Hematopoietic multipotent progenitor cell treated with erythropoietin and hydrocortisone succinate and interleukin-3 and kit ligand, for 8 days (in vitro differentiated cells): ENCODE measurements around the gene ATP8B1.
"Not testable (repeated sequence)": the region's sequence is repeated elsewhere in the genome, so short reads cannot be mapped to it uniquely, and the experiment has no call there.

Experiments used
- DNase-seq: peaks from one replicate; pipeline ENCODE4 v3.0.0-alpha.2; 2015

ATP8B1 gene

GRCh38 chr18:57655740-57656139, 147.4 kb downstream of the ATP8B1 start:
- DNase-seq: no peak

GRCh38 chr18:57651914-57652313, 151.2 kb downstream of the ATP8B1 start:
- no peak for DNase-seq

DNA sequence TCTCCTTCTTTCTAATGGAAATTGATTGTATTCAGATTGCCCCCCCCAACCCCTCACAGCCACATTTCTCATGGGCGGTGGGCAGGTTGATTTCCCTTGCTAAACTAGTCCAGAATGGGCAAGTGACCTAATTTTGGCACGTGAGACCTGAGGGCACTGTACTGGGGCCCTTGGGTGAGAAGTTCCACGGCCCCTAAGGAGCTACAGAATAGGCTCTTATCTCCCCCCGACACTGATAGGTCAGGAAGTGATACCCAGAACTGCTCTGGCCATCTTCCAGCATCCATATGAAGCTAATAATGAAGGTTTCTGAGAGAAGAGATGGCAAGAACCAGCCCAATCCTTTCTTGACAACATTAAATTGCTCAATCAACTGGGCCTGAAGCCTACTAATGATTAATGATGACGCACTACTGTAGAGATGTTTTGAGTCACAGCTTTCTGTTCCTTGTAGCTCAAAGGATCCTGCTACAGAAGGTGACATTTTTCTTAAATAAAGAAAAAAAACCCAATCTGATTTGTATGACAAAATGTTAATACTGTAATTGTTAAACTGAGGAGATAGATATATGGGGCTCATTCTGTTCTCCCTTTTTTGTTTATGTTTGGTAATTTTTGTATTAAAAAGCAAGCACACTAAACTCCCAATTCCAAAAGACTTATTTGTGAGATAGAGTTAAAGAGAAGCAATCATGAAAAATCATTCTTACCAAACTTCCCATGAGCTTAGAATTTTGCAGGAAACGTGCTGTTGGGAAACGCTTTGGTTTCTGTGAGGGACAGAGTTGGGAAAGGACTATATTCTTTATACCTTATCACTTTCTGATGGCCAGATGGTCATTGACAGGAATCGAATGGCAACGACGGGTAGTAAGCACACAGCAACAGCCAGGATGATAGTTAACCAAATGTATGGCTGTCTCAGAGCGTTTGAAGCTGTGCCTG, 153.3 kb downstream of the ATP8B1 start:
- peak; percentile 85 for DNase-seq

- DNase-seq: no peak
These were observed 154.7 kb downstream of the ATP8B1 start for GRCh38 chr18:57648414-57648813.

GRCh38 chr18:57644540-57644939, 158.6 kb downstream of the ATP8B1 start:
- DNase-seq: peak; percentile 46

GRCh38 chr18:57643726-57644125, 159.4 kb downstream of the ATP8B1 start:
- not testable (repeated sequence) for DNase-seq

GRCh38 chr18:57642462-57642861, 160.7 kb downstream of the ATP8B1 start:
- DNase-seq: not testable (repeated sequence)

DNA sequence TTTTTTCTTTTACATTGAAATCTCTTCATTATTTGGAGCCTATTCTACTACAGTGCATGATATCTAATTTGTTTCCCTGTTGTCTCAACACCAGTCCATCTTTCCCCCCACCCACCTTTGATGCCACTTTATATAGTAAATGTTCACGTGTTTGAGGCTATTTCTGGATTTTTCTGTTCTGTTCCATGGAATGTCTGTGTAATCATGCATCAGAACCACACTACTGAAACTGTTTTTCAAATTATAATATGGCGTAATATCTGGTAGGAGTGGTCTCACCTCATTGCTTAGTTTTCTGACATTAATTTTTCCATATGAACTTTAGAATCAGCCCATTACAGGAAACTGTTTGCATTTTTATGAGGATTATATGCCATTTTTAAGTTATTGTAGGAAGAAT, 162.4 kb downstream of the ATP8B1 start:
- DNase-seq: no peak

GRCh38 chr18:57640236-57640635, 162.9 kb downstream of the ATP8B1 start:
- DNase-seq: no peak

DNA sequence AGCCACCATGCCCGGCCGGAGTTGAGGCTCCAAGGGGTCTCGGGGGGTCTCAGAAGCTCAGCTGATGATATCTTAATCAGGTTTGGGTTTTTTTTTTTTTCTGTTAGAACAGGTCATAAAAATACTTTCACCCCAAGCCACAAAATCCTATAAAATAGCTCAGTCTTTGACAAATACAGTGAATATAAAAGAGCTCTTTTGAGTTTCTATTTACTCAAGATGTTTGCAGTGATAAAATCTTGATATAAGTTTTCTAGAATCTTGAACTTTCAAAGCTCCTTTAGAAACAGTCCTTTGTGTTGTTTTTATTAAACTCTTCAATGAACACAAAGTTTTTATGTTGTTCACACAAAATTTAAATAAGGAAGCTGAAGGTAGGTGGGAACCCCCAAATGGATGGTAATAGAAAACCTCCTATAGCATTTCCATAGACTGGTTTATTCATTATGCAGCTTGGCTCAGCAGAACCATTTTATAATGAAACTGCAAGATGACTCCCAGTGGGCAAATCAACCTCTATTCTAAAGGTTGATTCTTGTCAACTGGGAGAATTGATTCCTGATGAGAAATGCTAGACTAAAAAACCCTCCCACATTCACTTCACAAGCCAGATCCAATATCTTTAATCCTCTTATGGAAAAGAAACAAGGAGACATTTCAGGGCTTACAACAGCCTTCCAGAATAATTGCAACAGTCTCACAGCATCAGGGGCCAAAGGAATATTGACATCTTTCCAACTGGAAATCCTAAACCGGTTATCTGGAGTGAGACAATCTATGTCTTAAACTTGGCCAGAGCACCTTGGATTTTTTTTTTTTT, 167.9 kb downstream of the ATP8B1 start:
- DNase-seq: no peak

DNA sequence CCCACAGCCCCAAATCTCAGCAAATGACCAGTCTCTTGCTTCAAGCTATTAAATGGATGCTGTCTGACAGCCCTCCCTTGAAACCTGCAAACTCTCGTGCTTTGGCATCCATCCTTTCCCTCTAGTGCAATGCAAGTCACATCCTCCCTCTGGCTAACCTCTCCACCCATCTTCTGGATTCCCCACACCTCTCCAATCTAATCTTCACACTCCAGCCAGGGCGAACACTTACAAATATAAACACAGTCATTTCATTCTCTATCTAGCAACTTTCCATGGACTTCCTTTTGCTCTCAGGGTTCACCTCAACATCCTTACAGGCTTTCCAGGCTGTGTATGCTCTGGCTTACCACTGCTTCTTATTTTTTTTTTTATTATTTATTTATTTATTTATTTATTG, 171.4 kb downstream of the ATP8B1 start:
- no peak for DNase-seq

GRCh38 chr18:57630754-57631595, 172.1 kb downstream of the ATP8B1 start:
- DNase-seq: no peak

- peak; percentile 95 for DNase-seq
These were observed 172.9 kb downstream of the ATP8B1 start for GRCh38 chr18:57630002-57630753.

DNA sequence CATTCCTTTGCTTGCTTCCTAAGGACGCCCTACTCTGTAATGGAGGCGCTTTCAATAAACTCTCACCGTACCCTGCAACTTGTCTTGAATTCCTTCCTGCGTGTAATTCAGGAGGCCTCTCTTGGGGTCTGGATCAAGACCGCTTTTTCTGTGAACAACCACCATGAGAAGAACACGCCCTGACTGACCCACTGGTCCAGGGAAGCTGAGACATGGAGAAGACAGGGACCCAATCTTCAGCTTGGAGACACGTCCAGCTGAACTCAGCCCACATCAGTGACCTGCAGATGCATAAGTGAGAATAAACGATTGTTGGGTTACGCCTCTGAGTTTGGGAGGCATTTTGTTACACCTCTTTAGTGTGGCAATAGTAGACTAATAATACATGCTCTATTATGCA, 173.7 kb downstream of the ATP8B1 start:
- DNase-seq: no peak

GRCh38 chr18:57627488-57627887, 175.6 kb downstream of the ATP8B1 start:
- no peak for DNase-seq

DNA sequence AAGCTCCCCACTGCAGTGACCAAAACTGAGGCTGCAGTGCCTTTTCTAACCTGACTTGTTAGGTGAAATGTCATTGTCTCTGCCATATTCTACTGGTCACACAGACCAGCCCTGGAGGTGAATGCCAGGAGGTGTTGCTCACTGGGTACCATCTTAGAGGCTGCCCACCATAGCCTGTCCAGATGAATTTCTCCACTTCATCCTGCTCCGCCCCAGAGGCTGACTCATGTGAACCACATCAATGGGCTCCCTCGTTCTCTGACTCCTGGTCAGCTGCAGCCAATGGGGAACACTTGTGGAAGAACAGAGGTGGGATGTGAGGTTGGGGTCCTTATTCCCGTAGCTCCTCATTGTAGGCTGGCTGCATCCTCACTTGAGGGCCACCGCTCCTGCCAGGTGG, 178.1 kb downstream of the ATP8B1 start:
- no peak for DNase-seq

- no peak for DNase-seq
These were observed 181.9 kb downstream of the ATP8B1 start for GRCh38 chr18:57621246-57621604.

DNA sequence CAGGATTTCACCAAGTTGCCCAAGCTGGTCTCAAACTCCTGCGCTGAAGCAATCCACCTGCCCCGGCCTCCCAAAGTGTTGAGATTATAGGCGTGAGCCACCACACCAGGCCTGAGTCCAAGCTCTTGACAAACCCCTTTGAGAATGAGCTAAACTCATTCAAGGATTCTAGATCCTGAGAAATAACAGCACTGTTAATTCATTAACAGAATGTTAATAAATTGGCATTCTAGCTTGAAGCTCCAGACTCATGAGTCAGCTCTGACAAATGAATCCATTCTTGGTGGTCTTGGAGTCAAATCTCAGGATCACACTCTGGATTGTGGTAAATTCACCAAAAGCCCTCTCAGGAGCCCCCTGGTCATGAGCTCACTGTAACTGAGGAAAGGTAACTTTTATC, 183.2 kb downstream of the ATP8B1 start:
- no peak for DNase-seq

- no peak for DNase-seq
These were observed 184.2 kb downstream of the ATP8B1 start for GRCh38 chr18:57618910-57619309.

GRCh38 chr18:57603871-57604270, 199.2 kb downstream of the ATP8B1 start:
- DNase-seq: peak; percentile 71
